ENCODE measurements around the gene RNF220. TPM values are rescaled to one million over a fixed set of nuclear protein-coding genes. Genes with fewer than 3 reads are reported as not detected.

RNF220 gene
- total RNA-seq, 1 experiment from 2014 or later = 92.4 TPM

GRCh38 chr1:44652445-44653106 lies 247.5 kb downstream of the RNF220 start:
- Mint-ChIP-seq H3K4me1 (ENCODE audit: low read depth, unreplicated experiment) (no peaks in the 10 kb centered on the region), H3K4me3 (ENCODE audit: unreplicated experiment) (no peak overlapping the region), H3K36me3 (ENCODE audit: insufficient read depth, unreplicated experiment) (peaks cover 18% of the 10 kb centered on the region), H3K27ac (ENCODE audit: unreplicated experiment) (no peak overlapping the region), H3K27me3 (ENCODE audit: insufficient read depth, unreplicated experiment) (no peaks in the 10 kb centered on the region), H3K9me3 (ENCODE audit: unreplicated experiment) (no peaks in the 10 kb centered on the region)
- POLR2A ChIA-PET = interaction anchor here (0.6 to 0.7 kb wide), 2 partner anchors 22 kb away, joined by 3 to 4 read pairs; partner anchors contain the start of genes ARMH1 and TMEM53
- no peaks in the 10 kb centered on the region for H3K9me3 ChIP-seq
- CTCF ChIA-PET = interaction anchor here (0.5 to 1.5 kb wide), 12 partner anchors 10 to 651 kb away, joined by 3 to 11 read pairs (median 4); partner anchors contain the start of genes ARMH1 and TMEM53
- TF ChIP-seq CTCF (IDR thresholded peaks at IDR 0.05; ENCODE audit: insufficient read depth in 1 of 2, low read depth in 1 of 2, low read length in 1 of 2, severe bottlenecking in 1 of 2, unreplicated experiment in 1 of 2) = peak; percentile 80 to 90
- no peaks in the 10 kb centered on the region for H3K4me1 ChIP-seq
- intact Hi-C loops (cut with micrococcal nuclease; ENCODE audit: unreplicated experiment) = loop anchor here (1.0 to 5.0 kb wide), 2 partner anchors 43 to 435 kb away; no protein-coding TSS in a partner anchor
- no peaks in the 10 kb centered on the region for H3K27me3 ChIP-seq (replicated peaks; ENCODE audit: control insufficient read depth, insufficient read depth, low read length)
- no TSS peak for BruUV-seq (replicated peaks)
- no peak overlapping the region for H3K4me3 ChIP-seq (ENCODE audit: low read depth, low read length)
- H3K36me3 ChIP-seq (ENCODE audit: control insufficient read depth, insufficient read depth, low read length) = no peaks in the 10 kb centered on the region; the same call in 1 of the 2 replicates
- peak; percentile 62 to 75 for DNase-seq

- H3K27ac Mint-ChIP-seq (ENCODE audit: unreplicated experiment) = no peak overlapping the region
- no peak overlapping the region for H3K4me3 Mint-ChIP-seq (ENCODE audit: unreplicated experiment)
Observed at GRCh38 chr1:44653107-44653964, 248.3 kb downstream of the RNF220 start.

More at GRCh38 chr1:44653107-44653964, 248.3 kb downstream of the RNF220 start:
- no peaks in the 10 kb centered on the region for H3K9me3 Mint-ChIP-seq (ENCODE audit: unreplicated experiment)
- no peaks in the 10 kb centered on the region for H3K27me3 Mint-ChIP-seq (ENCODE audit: insufficient read depth, unreplicated experiment)
- Histone ChIP-seq H3K9me3 (no peaks in the 10 kb centered on the region), H3K4me3 (ENCODE audit: low read depth, low read length) (no peak overlapping the region), H3K27me3 (replicated peaks; ENCODE audit: control insufficient read depth, insufficient read depth, low read length) (no peaks in the 10 kb centered on the region), H3K36me3 (ENCODE audit: control insufficient read depth, insufficient read depth, low read length) (no peaks in the 10 kb centered on the region; the same call in 1 of the 2 replicates), H3K4me1 (no peaks in the 10 kb centered on the region)
- H3K4me1 Mint-ChIP-seq (ENCODE audit: low read depth, unreplicated experiment) = no peaks in the 10 kb centered on the region
- no peak for TF ChIP-seq CTCF (IDR thresholded peaks at IDR 0.05; ENCODE audit: insufficient read depth in 1 of 2, low read depth in 1 of 2, low read length in 1 of 2, severe bottlenecking in 1 of 2, unreplicated experiment in 1 of 2)
- CTCF ChIA-PET = interaction anchor here (0.6 to 1.5 kb wide), 9 partner anchors 11 to 436 kb away, joined by 3 to 11 read pairs (median 5); partner anchors contain the start of genes ARMH1 and TMEM53
- POLR2A ChIA-PET = interaction anchor here (0.7 kb wide), 1 partner anchor 21 kb away, joined by 4 read pairs; the partner anchor contains the start of genes ARMH1 and TMEM53
- DNase-seq = no peak
- intact Hi-C loops (cut with micrococcal nuclease; ENCODE audit: unreplicated experiment) = loop anchor here (1.0 to 5.0 kb wide), 2 partner anchors 44 to 436 kb away; no protein-coding TSS in a partner anchor
- H3K36me3 Mint-ChIP-seq (ENCODE audit: insufficient read depth, unreplicated experiment) = peaks cover 18% of the 10 kb centered on the region
- no TSS peak for BruUV-seq (replicated peaks)

Data from Caco-2 (cell line).